HG03442 (cell line): ENCODE results near the gene SP2.

Experiments
- ATAC-seq: cut with Tn5 transposase; IDR thresholded peaks from one replicate; pipeline ENCODE4 v1.9.1; 2021; ENCODE audit warnings: mild to moderate bottlenecking, moderate library complexity; ENCODE audit not compliant: unreplicated experiment

SP2 gene

GRCh38 chr17:47895856-47896671, at the start of gene SP2:
TSS of gene SP2 (plus strand) at chr17:47896236. CDS start at chr17:47896287, 51 bp downstream.
- peak; percentile 84 for ATAC-seq

GRCh38 chr17:47846716-47847340, 49.2 kb upstream of the SP2 start:
- ATAC-seq = no peak

- no peak for ATAC-seq
Measured at GRCh38 chr17:47847341-47848197, 48.5 kb upstream of the SP2 start.

GRCh38 chr17:47848198-47848513, 47.9 kb upstream of the SP2 start:
- ATAC-seq = no peak

GRCh38 chr17:47850373-47850691, 45.7 kb upstream of the SP2 start:
- ATAC-seq = no peak

GRCh38 chr17:47850692-47851573, 45.1 kb upstream of the SP2 start, which contains the start of gene SP6:
TSS of gene SP6 (minus strand) at chr17:47851163. CDS start at chr17:47848429, 2,734 bp downstream.
- ATAC-seq = no peak

- no peak for ATAC-seq
Measured at GRCh38 chr17:47851764-47852112, 44.3 kb upstream of the SP2 start.

GRCh38 chr17:47852113-47852949, 43.7 kb upstream of the SP2 start:
- no peak for ATAC-seq

GRCh38 chr17:47853616-47854015, 42.4 kb upstream of the SP2 start:
- no peak for ATAC-seq

GRCh38 chr17:47855737-47856136, 40.3 kb upstream of the SP2 start:
- no peak for ATAC-seq

- no peak for ATAC-seq
Measured at GRCh38 chr17:47856830-47857229, 39.2 kb upstream of the SP2 start.

GRCh38 chr17:47857551-47858455, 38.2 kb upstream of the SP2 start:
- no peak for ATAC-seq

- ATAC-seq = no peak
Measured at GRCh38 chr17:47860386-47860785, 35.6 kb upstream of the SP2 start.

- ATAC-seq = no peak
Measured at GRCh38 chr17:47862621-47863440, 33.2 kb upstream of the SP2 start.

- ATAC-seq = no peak
Measured at GRCh38 chr17:47864791-47865216, 31.2 kb upstream of the SP2 start.

- no peak for ATAC-seq
Measured at GRCh38 chr17:47866941-47867340, 29.1 kb upstream of the SP2 start.

GRCh38 chr17:47867813-47868533, 28.1 kb upstream of the SP2 start:
- ATAC-seq = no peak
